ELR (cell line): Measurements from ENCODE around the gene KCNIP4.

Experiments used
- DNase-seq: peaks from one replicate; pipeline ENCODE4 v3.0.0-alpha.2; 2015; ENCODE audit warnings: low read depth

KCNIP4 gene

DNA sequence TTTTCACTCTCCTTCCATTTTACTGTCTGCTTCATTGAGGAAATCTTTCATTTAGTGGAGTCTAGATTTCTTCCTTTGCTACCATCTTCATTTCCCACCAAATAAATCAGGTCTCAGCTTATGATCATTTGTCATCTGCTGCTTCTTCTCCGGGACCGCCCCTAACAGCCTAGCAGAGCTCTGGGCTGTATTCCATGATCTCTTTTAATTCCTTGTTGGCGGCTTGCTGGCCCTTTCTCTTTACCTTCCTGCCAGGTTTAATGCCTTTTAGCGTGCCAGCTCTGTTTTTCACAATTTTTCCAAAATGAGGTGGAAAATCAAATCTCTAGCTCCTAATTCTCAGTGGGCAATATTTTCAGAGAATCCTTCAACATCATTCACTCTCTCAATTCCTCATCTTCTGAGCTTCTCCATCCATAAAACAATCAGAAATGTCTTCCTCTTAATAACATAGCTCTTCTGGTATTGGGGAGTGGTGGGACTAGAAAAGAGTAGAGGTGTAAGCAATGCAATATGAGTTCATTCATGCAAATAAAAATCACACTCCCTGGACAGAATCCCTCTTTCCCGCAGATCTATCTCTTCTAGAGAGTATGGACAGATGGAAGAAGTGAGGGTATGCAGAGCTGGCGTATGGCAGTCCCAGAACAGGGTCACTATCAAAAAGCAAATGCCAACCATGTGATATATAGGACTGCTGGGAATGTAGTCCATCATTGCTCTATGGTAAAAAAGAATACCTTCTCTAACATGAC is 491.3 kb downstream of the KCNIP4 start:
- DNase-seq, result no peak

DNA sequence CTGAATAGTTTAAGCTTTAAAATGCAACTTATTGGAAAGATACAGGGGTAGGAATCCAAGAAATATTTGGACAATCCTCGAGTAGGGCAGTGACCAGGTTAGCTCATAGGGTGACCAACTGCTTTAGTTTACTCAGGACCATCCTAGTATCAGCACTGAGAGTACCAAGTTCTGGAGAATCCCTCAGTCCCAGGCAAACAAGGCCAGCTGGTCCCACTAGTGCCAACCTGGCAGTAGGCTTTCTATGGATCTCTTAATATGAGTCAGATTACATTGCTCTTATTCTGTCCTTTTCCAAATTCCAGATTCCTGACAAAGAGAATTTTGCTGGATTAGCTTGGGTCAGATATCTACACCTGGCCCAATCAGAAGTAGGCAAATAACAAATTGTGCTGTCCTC is 493.7 kb downstream of the KCNIP4 start:
- DNase-seq, result no peak

DNA sequence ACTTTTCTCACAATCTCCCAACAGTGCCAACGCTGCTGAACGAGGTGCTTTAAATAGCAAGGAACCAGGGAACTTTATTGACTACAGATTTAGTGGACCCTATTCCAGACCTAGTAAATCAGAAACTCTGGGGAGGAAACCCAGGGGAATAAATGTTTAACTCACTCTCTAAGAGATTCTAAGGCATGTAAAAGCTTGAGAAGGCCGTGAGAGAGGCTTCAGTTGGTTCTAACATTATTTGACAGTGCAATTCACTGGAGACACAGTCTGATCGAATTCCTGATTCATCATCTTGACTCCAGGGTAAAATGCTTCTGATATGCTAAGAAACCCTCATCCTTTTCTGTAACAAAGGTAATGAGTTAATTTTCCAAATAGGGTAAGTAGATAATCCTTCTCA is 494.4 kb downstream of the KCNIP4 start:
- no peak for DNase-seq

DNA sequence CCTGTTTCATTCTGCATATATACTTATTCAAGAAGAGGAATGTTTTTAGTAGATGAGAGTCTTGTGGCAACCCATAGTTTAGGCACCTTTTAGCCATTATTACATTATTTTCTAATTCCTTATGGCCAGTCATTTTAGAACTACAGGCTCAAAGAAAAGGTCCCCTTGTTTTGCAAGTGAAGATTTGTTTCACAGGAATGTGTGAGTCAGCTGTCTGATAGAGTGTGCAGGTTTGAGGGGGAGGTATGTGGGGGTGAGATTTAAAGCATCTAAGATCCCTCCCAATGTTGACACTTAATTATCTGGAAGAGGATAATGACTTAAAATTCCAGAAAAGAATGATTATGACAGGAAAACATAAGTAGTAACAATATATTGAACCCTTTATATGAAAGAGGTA is 495.6 kb downstream of the KCNIP4 start:
- DNase-seq, result no peak

DNA sequence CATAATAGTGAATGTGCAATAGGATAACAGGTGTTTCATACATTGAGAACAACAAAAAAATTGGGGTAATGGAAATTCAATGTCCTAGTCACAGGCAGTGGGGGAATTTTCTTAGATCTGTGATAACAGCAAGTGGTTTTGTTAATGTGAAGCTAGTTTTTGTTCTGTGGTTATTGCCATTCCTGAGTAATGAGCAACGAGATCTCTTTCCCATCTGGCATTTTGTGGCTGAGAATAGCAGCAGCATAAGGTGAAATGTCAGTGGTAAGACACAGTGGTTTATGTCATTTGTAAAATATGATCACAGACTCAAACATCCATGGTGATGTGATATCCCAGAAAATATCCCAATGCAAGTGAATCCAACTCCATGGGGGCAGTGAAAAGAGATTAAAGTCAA is 497.5 kb downstream of the KCNIP4 start:
- peak; percentile 52 for DNase-seq

DNA sequence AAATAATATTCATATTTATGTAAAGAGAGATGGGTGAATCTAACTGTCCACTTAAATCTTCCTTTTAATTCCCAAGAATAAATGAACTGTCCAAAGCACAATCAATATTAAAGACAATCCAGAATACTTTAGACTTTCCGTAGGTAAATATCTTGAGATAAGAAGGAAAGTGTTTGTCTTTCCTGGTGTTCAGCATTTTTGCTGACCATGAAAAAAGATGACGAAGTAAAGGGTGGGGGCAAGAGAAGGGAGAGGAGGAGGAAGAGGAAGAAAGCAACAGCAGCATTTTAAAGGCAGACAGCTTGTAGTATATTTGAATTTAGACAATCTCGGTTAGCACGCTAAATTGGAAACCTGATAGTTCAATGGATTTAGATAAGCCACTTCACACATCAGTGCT is 498.2 kb downstream of the KCNIP4 start:
- no peak for DNase-seq

DNA sequence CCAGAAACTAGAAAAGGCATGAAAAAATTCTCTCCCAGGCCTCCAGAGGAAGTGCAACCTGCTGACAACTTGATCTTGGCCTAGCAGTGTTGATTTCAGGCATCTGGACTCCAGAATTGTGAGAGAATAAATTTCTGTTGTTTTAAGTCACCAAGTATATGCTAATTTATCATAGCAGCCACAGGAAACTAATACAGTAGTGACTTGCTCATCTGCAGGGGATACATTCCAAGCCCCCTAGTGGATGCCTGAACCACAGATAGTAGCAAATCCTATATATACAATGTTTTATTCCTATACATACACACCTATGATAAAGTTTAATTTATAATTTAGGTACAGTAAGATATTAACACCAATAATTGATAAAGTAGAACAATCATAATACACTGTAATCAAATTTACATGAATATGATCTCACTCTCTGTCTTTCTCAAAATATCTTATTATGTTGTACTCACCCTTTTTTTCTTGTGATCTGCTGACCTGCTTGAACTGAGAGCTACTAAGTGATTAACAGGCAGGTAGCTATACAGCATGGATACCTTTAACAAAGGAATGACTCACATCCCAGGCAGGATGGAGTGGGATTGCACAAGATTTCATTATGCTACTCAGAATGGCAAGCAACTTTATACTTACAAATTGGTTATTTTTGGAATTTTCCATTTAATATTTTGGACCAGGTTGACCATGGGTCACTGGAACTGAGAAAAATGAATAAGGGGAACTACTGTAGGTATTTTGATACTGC is 501.1 kb downstream of the KCNIP4 start:
- DNase-seq, result peak; percentile 0

DNA sequence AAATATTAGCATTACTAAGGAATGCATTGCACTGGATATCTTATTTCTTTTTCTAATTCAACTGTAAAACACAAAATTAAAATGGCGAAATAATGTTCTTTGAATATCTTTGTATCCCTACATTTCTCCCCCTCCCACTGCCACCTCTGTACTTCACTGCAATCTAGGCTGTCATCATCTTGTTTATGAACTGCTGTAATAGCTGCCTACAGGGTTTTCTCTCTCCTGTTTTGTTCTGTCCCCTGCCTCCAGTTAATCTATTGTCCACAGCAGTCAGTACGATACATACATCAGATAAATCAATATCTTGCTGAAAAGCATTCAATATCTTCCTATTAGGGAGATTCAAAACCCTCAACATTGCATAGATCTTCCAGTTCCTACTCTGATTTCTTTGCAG is 528.4 kb downstream of the KCNIP4 start:
- no peak for DNase-seq

DNA sequence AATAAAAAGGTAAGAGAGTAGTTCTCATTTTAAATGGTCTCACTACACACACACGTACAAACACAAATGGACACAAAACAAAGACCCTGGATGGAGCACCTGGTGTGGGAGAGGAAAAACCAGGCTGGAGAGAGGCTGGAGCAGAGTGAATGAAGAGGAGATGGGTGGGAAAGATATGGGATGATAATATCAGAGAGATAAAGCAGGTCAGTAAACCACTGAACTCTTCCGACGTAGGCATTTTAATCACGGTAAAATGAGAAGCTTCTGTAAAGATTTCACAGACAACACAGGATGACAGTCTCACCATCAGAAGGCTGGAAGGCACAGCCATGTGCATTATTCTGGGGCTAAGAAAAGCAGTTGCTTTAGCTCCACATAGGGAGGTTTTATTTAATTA is 532.8 kb downstream of the KCNIP4 start:
- DNase-seq, result no peak

DNA sequence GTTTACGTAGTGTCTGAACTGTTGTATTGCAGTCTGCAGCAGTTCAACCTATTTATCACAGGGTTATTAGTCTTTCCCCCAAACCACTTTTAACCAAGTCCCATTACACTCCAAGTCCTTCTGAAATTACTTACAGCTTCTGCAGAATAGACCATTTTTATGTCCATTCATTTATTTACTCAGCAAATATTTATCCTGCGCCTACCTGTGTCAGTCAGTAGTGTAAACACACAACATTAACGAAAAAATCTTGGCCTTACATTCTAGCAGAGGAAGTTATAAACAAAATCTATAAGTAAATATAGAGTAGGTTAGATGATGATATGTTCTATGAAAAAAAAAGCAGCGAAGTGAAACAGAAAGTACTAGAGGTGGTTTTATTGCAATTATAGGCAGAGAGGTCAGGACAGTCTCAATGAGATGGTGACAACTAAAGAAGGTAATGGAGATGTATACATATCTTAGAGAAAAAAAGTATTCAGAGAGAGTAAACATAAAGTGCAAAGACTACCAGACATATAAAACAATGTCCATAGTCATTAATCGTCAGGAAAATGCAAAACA is 534.7 kb downstream of the KCNIP4 start:
- DNase-seq, result no peak

DNA sequence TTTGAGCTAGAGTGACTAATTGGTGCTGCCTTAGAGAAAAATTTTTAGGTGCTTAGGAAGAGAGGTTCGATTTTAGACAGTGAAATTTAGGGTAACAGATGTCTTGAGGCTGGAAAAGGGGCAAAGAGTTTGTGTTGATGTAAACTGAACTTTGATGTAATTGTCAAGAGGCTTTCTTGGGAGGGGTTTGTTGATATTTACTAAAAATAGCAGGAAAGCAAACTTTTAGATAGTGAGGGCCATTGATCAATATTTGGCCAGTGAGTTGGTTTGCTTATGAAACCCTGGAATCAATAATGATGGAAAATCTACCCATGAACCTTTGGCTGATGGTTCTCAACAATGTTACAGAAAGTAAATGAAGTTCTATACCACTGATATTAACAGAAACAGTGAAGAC is 537.5 kb downstream of the KCNIP4 start:
- DNase-seq, result no peak

DNA sequence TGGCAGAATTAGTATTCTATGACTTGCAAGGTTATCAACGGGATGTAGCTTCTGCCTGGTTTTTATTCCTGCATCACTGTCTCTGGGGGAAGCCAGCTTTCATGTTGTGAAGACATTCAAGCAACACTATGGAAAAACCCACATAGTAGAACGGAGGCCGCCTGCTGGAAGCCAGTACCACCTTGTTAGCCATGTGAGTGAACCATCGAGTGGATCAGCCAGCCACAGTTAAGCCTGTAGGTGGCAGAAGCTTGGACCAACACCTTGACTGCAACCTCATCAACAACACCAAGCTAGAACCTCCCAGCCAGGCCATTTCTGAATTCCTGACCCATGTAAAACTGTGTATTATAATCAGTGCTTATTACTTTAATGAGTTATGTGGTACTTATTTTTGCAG is 538.2 kb downstream of the KCNIP4 start:
- no peak for DNase-seq

DNA sequence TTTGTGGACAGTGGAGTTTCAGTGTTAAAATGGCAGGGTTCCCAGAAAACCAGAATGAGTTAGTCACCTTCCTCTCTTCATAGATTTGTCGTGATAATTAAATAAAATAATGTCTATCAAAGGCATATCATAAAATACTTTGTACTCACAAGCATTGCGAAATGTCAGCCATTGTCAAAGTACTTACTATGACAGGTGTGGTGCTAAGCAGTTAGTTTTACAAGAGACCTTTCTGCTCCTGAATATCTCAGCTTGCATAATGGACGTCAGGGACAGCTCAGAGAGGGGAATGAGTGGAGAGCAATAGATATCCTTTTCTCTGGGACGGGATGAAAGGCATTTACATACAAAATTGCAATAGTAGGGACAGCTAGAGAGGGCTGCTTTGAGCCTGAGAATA is 560.9 kb downstream of the KCNIP4 start:
- no peak for DNase-seq

DNA sequence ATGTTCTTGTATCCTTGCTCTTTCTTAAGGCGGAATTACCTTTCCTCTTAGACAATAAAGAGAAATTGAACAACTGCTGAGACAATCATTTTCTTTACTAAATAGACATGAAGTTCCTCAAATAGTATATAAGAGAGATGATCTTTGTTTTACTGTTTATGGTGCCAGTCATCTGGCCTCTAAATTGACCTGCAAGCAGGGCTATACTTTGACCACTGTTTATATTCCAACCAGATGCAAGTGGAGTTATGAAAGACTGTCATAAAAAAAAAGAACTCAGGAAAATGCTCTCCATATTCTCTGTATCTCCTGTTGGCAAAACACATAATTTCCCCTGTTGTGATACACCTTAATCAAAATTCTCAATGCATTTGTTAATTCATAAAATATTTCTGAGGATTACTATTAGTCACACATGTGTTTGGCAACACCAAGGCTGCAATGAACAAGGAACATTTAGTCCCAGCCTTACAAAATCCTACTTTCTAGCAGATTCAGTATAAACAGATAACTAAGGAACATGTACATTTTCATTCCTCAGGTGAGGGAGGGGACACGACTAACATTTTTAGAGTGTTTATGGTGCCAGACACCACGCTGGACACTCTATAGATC is 562.3 kb downstream of the KCNIP4 start:
- DNase-seq, result no peak

DNA sequence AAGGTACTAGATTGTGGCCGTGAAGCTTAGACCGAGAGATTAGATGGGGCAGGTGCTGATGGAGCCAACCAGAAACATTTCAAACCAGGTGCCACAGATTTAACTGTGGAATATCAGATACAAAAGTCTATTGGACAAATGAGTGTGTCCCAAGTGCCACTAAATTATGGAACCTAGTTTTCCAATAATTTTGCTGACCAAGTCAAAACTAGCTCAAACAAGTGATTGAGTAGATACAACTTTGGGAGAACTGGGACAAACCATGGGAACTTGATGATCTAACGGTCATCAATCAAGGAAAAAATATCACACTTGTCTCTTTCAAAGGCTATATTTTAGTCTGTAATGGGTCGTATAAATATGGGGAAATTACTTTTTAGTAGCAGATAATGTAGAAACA is 562.9 kb downstream of the KCNIP4 start:
- no peak for DNase-seq

DNA sequence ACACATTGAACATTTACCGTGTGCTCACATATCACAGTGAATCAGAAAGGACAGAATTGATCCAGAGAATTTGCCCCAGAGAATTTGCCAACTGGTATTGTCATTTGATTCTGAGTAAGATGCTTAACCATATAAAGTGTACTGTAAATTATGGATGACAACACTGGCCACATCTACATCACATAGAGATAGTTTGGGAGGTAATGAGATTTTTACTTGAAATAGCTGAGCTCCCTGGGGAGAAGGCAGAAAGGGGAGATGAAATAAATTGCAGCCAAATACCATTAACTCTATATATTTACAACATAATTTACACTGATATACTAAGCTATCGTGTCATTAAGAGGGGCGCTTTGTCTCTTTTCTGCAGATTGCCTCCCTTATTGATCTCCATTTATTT is 564.0 kb downstream of the KCNIP4 start:
- DNase-seq, result no peak

DNA sequence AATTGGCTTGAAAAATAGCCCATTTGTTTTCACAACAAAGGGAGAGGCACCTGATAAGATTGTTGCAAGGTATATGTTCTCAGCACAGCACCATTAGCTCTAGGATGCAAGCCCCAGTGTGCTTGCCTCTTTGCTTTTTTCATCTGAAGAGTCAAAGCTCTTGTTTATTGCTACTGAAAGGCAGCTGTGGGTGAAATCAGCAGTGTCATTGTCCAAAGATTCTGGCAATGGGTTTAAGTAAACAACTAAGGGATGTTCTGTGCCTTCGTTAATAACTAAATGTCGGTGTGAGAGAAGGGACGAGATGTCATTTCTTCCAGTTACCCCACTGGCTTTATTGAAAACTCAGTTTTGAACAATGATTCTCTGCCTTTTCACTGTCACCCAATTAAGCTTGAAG is 567.7 kb downstream of the KCNIP4 start:
- DNase-seq, result no peak

DNA sequence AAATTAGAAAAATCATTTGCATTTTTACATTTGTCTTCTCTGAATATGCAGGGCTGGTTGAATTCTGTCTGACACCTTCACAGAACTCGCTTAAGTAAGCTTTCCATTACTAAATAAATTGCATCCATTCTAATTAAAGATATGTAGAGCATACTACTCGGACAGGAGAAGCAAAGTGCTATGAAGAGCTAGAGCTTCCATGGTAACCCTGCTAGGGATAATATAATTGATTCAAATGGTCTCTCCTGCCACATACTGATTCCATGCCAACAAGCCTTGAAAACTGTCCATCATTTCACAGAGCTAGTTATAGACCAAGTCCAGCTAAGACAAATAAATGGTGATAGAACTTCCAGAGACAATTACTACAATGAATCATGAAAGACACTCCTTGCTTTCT is 571.5 kb downstream of the KCNIP4 start:
- DNase-seq, result no peak

DNA sequence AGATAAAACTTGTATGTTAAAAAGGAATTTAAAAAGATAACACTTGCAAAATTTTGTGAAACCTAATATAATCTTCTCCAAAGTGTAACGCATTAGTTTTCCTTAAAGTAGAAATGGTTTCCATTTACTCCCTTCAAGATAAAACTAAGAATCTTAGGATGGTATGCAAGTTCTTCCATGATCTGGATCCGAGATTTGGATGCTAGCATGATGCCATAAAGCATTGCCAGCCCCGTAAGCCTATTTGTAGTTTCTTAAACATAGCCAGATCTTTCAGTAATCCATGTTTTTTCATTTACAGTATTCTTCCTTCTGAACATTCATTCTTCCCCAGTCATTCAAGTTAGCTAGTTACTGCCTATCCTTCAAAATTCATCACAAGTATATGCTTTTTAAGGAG is 572.4 kb downstream of the KCNIP4 start:
- DNase-seq, result no peak

DNA sequence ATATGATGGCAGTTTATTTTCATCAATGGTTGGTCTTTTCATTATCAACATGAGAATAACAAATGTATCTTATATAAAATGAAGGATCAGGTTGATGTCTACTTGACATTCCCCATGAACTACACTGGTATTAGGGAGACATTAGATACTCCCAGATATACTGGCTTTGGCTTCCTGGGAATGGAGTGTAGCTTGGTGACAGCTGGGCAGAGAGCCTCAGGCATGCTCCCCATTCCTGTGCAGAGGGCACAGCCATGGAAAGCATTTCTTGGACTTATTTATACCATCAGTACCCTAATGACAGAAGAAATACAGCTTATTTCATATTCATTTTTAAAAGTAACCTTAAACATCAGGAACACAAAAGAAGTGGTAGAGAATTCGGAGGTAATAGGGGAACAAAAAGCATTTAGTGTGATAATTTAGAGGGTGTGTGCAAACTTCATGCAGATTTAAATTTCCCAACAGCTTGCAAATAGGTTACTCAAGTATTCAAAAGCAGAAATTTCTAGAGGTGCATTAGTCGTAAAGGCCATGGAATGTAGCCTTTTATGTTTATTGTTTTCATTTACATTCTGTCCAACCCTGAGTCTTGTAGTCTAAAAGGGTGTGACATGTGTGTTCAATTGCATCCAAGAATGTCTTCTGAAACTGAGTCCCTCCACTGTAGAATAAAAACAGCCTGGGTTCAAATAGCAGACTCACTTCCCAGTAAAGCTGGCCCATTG is 573.8 kb downstream of the KCNIP4 start:
- no peak for DNase-seq

DNA sequence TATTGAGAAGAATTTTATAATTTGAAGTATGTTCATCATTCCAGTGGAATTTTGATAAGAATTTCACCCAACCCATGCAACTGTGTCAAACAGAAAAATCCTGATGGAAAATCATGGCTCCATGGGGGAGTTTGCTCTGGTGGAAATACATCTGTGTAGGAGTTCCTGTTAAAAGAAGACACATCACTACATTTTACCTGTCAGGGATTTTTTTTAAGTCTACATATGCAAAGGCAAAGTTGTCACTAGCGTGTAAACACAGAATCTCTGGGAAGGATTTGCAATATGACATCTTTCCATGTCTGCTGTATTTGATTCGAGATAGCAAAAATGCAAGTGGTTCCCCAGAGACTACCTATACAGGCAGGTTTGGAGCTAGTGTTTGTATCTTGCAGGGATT is 581.0 kb downstream of the KCNIP4 start:
- no peak for DNase-seq

DNA sequence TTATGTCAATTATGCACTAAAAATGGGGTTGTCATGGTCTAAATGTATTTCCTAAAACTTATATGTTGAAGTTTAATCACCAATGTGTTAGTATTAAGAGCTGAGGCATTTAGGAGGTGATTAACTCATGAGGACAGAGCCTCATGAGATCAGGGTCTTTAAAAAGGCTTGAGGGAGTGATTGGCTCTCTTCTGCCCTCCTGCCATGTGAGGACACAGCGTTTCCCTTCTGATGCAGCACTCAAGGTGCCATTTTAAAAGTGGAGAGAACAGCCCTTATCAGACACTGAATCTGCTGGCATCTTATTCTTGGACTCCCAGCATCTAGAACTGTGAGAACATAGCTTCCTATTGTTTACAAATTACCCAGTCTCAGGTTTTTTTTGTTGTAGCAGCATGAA is 581.7 kb downstream of the KCNIP4 start:
- no peak for DNase-seq
